SK-N-SH (cell line): ENCODE results near the gene ART5. TPM values are rescaled to one million over a fixed set of nuclear protein-coding genes. Genes with fewer than 3 reads are reported as not detected.

ENCODE experiments used
- CTCF ChIA-PET: fragments of 300-600, 350-600 bp; formaldehyde crosslinking; extraction: SDS; loops from one replicate; lab custom pipeline; 2021; lab: Yijun Ruan, JAX
- POLR2A ChIA-PET: fragments of 350-600 bp; sonication (Branson Sonifier 250); formaldehyde crosslinking; extraction: SDS; loops from one replicate; lab custom pipeline; 2020; ENCODE audit warnings: antibody characterized with exemption, inconsistent platforms; lab: Yijun Ruan, JAX
- DNase-seq: peaks from one replicate; pipeline ENCODE4 v3.0.0; 2012
- H2AFZ ChIP-seq: fragments of 200-600 bp; sonication (generic); 2 replicates; pipeline ENCODE4 v1.8.1; 2016; ENCODE audit warnings: antibody characterized with exemption, mild to moderate bottlenecking, low read depth
- H3F3A ChIP-seq: fragments of 200-600 bp; sonication (generic); replicated peaks from 2 replicates; pipeline ENCODE3; 2016; ENCODE audit warnings: antibody characterized with exemption, mild to moderate bottlenecking; ENCODE audit not compliant: insufficient read depth
- H3K27ac ChIP-seq, 2 experiments: fragments of 200-500 bp in 1 of 2; fragments of 200-600 bp in 1 of 2; sonication (Bioruptor generic) in 1 of 2; sonication (generic), shearing (Covaris generic) in 1 of 2; 2 replicates each; pipeline versions ENCODE4 v1.5.1 to v1.6.1; 2014 to 2016; ENCODE audit warnings: low read depth in 2 of 2, inconsistent platforms in 1 of 2, low read length in 1 of 2, mild to moderate bottlenecking in 1 of 2, mixed read lengths in 1 of 2
- H3K27me3 ChIP-seq: fragments of 200-600 bp; sonication (generic), shearing (Covaris generic); 2 replicates; pipeline ENCODE4 v1.6.1; 2016; ENCODE audit warnings: mixed run types; ENCODE audit not compliant: insufficient read depth
- H3K36me3 ChIP-seq, 2 experiments: fragments of 200-500 bp in 1 of 2; fragments of 200-600 bp in 1 of 2; sonication (Bioruptor generic) in 1 of 2; sonication (generic) in 1 of 2; replicated peaks in 1 of 2; 2 replicates each; pipeline versions ENCODE3 to v1.5.1; 2014 to 2016; ENCODE audit warnings: low read length in 1 of 2, mild to moderate bottlenecking in 1 of 2; ENCODE audit not compliant: insufficient read depth in 2 of 2, control insufficient read depth in 1 of 2
- H3K4me1 ChIP-seq, 2 experiments: fragments of 200-500 bp in 1 of 2; fragments of 200-600 bp in 1 of 2; sonication (Bioruptor generic) in 1 of 2; sonication (generic), shearing (Covaris generic) in 1 of 2; 2 replicates each; pipeline versions ENCODE4 v1.5.1 to v1.6.1; 2014 to 2016; ENCODE audit warnings: low read depth in 1 of 2, low read length in 1 of 2, mixed run types in 1 of 2; ENCODE audit not compliant: insufficient read depth in 2 of 2, control insufficient read depth in 1 of 2
- H3K4me2 ChIP-seq: fragments of 200-600 bp; sonication (generic), shearing (Covaris generic); 2 replicates; pipeline ENCODE4 v1.6.1; 2017; ENCODE audit warnings: mixed run types
- H3K4me3 ChIP-seq, 2 experiments: fragments of 200-500 bp in 1 of 2; fragments of 200-600 bp in 1 of 2; sonication (Bioruptor generic) in 1 of 2; sonication (generic), shearing (Covaris generic) in 1 of 2; 2 replicates each; pipeline versions ENCODE4 v1.5.1 to v1.8.1; 2014 to 2016; ENCODE audit warnings: low read depth in 2 of 2, inconsistent platforms in 1 of 2, low read length in 1 of 2, mild to moderate bottlenecking in 1 of 2, mixed read lengths in 1 of 2, moderate library complexity in 1 of 2
- H3K79me2 ChIP-seq: fragments of 200-600 bp; sonication (generic); 2 replicates; pipeline ENCODE4 v1.8.1; 2017; ENCODE audit warnings: mild to moderate bottlenecking; ENCODE audit not compliant: insufficient read depth
- H3K9ac ChIP-seq: fragments of 200-600 bp; sonication (generic); 2 replicates; pipeline ENCODE4 v1.6.1; 2017; ENCODE audit warnings: mixed run types
- H3K9me2 ChIP-seq: fragments of 200-600 bp; sonication (generic); 2 replicates; pipeline ENCODE4 v1.6.1; 2017; ENCODE audit warnings: mixed run types
- H3K9me3 ChIP-seq: fragments of 200-600 bp; sonication (generic); 2 replicates; pipeline ENCODE4 v1.6.1; 2017; ENCODE audit warnings: mixed run types, mild to moderate bottlenecking, moderate library complexity
- H4K20me1 ChIP-seq: fragments of 200-600 bp; sonication (generic); 2 replicates; pipeline ENCODE4 v1.6.1; 2017; ENCODE audit warnings: mild to moderate bottlenecking, mixed run types; ENCODE audit not compliant: insufficient read depth
- CHD2 ChIP-seq: fragments of 150-350 bp; IDR thresholded peaks from 2 replicates; pipeline ENCODE4 v1.6.1; 2018; ENCODE audit warnings: low read length; ENCODE audit not compliant: partially characterized antibody
- FOSL2 ChIP-seq: IDR thresholded peaks from 2 replicates; pipeline ENCODE4 v1.4.0; 2012; ENCODE audit warnings: low read depth, mild to moderate bottlenecking, moderate library complexity, borderline replicate concordance
- FOXJ3 ChIP-seq: sonication (generic); formaldehyde crosslinking; IDR thresholded peaks from 2 replicates; pipeline ENCODE4 v1.5.1; 2020; ENCODE audit warnings: mild to moderate bottlenecking, missing genetic modification reagents
- FOXM1 ChIP-seq: IDR thresholded peaks from 2 replicates; pipeline ENCODE4 v1.4.0; 2012; ENCODE audit warnings: low read depth, mild to moderate bottlenecking
- GABPA ChIP-seq: IDR thresholded peaks from 2 replicates; pipeline ENCODE4 v1.4.0; 2012; ENCODE audit warnings: low read depth, mild to moderate bottlenecking
- JUND ChIP-seq: IDR thresholded peaks from 2 replicates; pipeline ENCODE4 v1.4.0; 2012
- NFIC ChIP-seq: IDR thresholded peaks from 2 replicates; pipeline ENCODE4 v1.4.0; 2012; ENCODE audit warnings: borderline replicate concordance
- NRF1 ChIP-seq: IDR thresholded peaks from 2 replicates; pipeline ENCODE4 v1.6.1; 2012; ENCODE audit warnings: low read depth, mild to moderate bottlenecking, low read length
- RCOR1 ChIP-seq: fragments of 150-350 bp; IDR thresholded peaks from 2 replicates; pipeline ENCODE4 v1.6.1; 2017; ENCODE audit warnings: antibody characterized with exemption, low read length
- RFX5 ChIP-seq: IDR thresholded peaks from 2 replicates; pipeline ENCODE4 v1.6.1; 2012; ENCODE audit warnings: mild to moderate bottlenecking, improper control_type of control experiment, low read length
- SIN3A ChIP-seq: IDR thresholded peaks from 2 replicates; pipeline ENCODE4 v1.6.1; 2012; ENCODE audit warnings: low read depth, mild to moderate bottlenecking, low read length, moderate library complexity, borderline replicate concordance
- SMC3 ChIP-seq: IDR thresholded peaks from 2 replicates; pipeline ENCODE4 v1.6.1; 2012; ENCODE audit warnings: low read depth, low read length, improper control_type of control experiment
- TAF1 ChIP-seq: IDR thresholded peaks from 2 replicates; pipeline ENCODE4 v1.6.1; 2012; ENCODE audit warnings: low read depth, mild to moderate bottlenecking, low read length, moderate library complexity, borderline replicate concordance
- TEAD4 ChIP-seq: IDR thresholded peaks from 2 replicates; pipeline ENCODE4 v1.4.0; 2012; ENCODE audit warnings: mild to moderate bottlenecking, borderline replicate concordance; ENCODE audit not compliant: insufficient read depth
- WGBS: methylation state at CpG from one replicate; pipeline ENCODE4 v1.1.6; 2017; ENCODE audit warnings: low lambda C conversion rate; 5-methylcytosine and 5-hydroxymethylcytosine counted together
- polyA plus RNA-seq, 3 experiments: library from polyadenylated mRNA; depleted of rRNA; stranded (reverse); fragments of >200 nt; gene quantifications; 2 replicates each; pipeline ENCODE4 v1.2.3, GENCODE V29; 2012
- TF ChIP-seq, protein P1 (sequence below): IDR thresholded peaks from 2 replicates; pipeline ENCODE4; 2012
- TF ChIP-seq, protein P2 (sequence below): fragments of 200-600 bp; sonication (generic); IDR thresholded peaks from 2 replicates; pipeline ENCODE4 v1.6.1; 2017; ENCODE audit warnings: antibody characterized with exemption, mild to moderate bottlenecking, moderate library complexity
- TF ChIP-seq, protein P3 (sequence below): IDR thresholded peaks from 2 replicates; pipeline ENCODE4 v1.4.0; 2012; ENCODE audit warnings: low read depth, borderline replicate concordance
- TF ChIP-seq, protein P4 (sequence below): fragments of 150-350 bp; IDR thresholded peaks from 2 replicates; pipeline ENCODE4 v1.6.1; 2016; ENCODE audit warnings: mild to moderate bottlenecking, low read depth, low read length
- TF ChIP-seq, protein P5 (sequence below): IDR thresholded peaks from 2 replicates; pipeline ENCODE4 v1.6.1; 2012; ENCODE audit warnings: mild to moderate bottlenecking, low read depth, low read length, moderate library complexity

ART5 gene
- polyA plus RNA-seq, 1 of the 3 experiments (the other 2 are of a cell fraction) = 0.59 TPM

DNA sequence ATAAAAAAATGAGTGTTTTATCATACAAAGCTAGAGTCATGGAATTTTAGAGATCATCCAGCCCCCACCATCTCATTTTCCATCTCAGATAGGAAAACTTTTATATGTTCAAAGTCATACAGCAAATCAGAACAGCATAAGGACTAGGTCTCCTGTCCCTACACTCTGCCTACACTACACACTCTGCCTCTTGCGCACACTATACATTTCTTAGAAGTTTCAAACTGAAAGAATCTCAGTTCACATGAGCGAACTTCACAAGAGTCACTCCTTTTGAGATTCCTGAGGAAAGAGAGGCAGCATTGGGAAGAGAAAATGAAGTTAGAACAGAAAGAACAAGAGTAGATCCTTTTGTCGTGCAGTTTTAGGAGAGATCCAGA lies 36.5 kb downstream of the ART5 start:
- no peaks in the 10 kb centered on the region for H3K9me2 ChIP-seq
- no peak for TF ChIP-seq RFX5
- no peak for TF ChIP-seq TAF1
- no peak for TF ChIP-seq NFIC
- TF ChIP-seq SMC3 = no peak
- TF ChIP-seq, protein P1, sequence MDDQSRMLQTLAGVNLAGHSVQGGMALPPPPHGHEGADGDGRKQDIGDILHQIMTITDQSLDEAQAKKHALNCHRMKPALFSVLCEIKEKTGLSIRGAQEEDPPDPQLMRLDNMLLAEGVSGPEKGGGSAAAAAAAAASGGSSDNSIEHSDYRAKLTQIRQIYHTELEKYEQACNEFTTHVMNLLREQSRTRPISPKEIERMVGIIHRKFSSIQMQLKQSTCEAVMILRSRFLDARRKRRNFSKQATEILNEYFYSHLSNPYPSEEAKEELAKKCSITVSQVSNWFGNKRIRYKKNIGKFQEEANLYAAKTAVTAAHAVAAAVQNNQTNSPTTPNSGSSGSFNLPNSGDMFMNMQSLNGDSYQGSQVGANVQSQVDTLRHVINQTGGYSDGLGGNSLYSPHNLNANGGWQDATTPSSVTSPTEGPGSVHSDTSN = no peak
- TF ChIP-seq NRF1 = no peak
- TF ChIP-seq FOXJ3 (CRISPR knock-in tag) = no peak
- TF ChIP-seq, all 33 proteins: peak for 0
- ChIA-PET CTCF (interaction anchor here (1.2 kb wide), 1 partner anchor 9 kb away, joined by 3 read pairs; no protein-coding TSS in a partner anchor), POLR2A (no interaction called here)
- no peak overlapping the region for H3K27ac ChIP-seq
- H3K36me3 ChIP-seq = no peaks in the 10 kb centered on the region
- no peaks in the 10 kb centered on the region for H3K4me1 ChIP-seq
- H3K27me3 ChIP-seq = no peaks in the 10 kb centered on the region
- H3K4me3 ChIP-seq = no peak overlapping the region
- no peak overlapping the region for H2AFZ ChIP-seq
- H3K9ac ChIP-seq = no peak overlapping the region
- no peaks in the 10 kb centered on the region for H4K20me1 ChIP-seq
- H3K4me2 ChIP-seq = no peak overlapping the region
- DNase-seq = no peak
- 75% methylated on average over 3 of the region's 3 CpGs for WGBS
- no peaks in the 10 kb centered on the region for H3K79me2 ChIP-seq
- H3K9me3 ChIP-seq = no peaks in the 10 kb centered on the region
- no peaks in the 10 kb centered on the region for H3F3A ChIP-seq

DNA sequence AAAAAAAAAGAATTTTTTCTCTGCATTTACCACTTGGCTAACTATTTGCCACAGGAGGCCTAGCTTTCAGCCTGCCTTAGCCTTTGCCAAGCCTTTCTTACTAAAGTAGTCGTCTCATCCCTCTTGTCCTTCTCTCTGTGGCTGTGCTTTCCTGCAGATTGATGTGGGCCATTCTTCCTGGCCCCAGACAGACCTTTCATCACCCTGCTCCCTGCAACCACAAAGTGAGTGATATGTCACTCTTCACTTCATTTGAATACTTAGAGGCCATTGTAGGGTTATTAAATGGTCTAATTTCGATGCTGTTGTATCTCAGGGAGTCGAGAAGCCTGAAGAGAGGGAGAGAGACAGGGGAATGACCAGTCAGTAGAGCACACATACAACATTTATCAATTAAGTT lies 37.6 kb downstream of the ART5 start:
- Histone ChIP-seq H2AFZ (no peak overlapping the region), H3K27ac (no peak overlapping the region), H3K27me3 (no peaks in the 10 kb centered on the region), H3F3A (no peaks in the 10 kb centered on the region), H3K9ac (no peak overlapping the region), H3K4me1 (no peaks in the 10 kb centered on the region), H3K36me3 (no peaks in the 10 kb centered on the region), H3K9me2 (no peaks in the 10 kb centered on the region), H3K4me3 (no peak overlapping the region), H3K79me2 (no peaks in the 10 kb centered on the region), H3K9me3 (no peaks in the 10 kb centered on the region), H3K4me2 (no peak overlapping the region)
- WGBS = 16% methylated on average over 3 of the region's 3 CpGs
- CTCF ChIA-PET = interaction anchor here (1.2 kb wide), 1 partner anchor 10 kb away, joined by 3 read pairs; no protein-coding TSS in a partner anchor
- POLR2A ChIA-PET = no interaction called here
- TF ChIP-seq NRF1 (no peak), TAF1 (no peak), FOSL2 (no peak), GABPA (no peak), TEAD4 (no peak), JUND (no peak), RFX5 (no peak), FOXM1 (no peak), RCOR1 (no peak), CHD2 (no peak), SIN3A (no peak)
- TF ChIP-seq, protein P2, sequence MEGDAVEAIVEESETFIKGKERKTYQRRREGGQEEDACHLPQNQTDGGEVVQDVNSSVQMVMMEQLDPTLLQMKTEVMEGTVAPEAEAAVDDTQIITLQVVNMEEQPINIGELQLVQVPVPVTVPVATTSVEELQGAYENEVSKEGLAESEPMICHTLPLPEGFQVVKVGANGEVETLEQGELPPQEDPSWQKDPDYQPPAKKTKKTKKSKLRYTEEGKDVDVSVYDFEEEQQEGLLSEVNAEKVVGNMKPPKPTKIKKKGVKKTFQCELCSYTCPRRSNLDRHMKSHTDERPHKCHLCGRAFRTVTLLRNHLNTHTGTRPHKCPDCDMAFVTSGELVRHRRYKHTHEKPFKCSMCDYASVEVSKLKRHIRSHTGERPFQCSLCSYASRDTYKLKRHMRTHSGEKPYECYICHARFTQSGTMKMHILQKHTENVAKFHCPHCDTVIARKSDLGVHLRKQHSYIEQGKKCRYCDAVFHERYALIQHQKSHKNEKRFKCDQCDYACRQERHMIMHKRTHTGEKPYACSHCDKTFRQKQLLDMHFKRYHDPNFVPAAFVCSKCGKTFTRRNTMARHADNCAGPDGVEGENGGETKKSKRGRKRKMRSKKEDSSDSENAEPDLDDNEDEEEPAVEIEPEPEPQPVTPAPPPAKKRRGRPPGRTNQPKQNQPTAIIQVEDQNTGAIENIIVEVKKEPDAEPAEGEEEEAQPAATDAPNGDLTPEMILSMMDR = no peak
- TF ChIP-seq, protein P3, sequence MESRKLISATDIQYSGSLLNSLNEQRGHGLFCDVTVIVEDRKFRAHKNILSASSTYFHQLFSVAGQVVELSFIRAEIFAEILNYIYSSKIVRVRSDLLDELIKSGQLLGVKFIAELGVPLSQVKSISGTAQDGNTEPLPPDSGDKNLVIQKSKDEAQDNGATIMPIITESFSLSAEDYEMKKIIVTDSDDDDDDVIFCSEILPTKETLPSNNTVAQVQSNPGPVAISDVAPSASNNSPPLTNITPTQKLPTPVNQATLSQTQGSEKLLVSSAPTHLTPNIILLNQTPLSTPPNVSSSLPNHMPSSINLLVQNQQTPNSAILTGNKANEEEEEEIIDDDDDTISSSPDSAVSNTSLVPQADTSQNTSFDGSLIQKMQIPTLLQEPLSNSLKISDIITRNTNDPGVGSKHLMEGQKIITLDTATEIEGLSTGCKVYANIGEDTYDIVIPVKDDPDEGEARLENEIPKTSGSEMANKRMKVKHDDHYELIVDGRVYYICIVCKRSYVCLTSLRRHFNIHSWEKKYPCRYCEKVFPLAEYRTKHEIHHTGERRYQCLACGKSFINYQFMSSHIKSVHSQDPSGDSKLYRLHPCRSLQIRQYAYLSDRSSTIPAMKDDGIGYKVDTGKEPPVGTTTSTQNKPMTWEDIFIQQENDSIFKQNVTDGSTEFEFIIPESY = no peak
- TF ChIP-seq, protein P4, sequence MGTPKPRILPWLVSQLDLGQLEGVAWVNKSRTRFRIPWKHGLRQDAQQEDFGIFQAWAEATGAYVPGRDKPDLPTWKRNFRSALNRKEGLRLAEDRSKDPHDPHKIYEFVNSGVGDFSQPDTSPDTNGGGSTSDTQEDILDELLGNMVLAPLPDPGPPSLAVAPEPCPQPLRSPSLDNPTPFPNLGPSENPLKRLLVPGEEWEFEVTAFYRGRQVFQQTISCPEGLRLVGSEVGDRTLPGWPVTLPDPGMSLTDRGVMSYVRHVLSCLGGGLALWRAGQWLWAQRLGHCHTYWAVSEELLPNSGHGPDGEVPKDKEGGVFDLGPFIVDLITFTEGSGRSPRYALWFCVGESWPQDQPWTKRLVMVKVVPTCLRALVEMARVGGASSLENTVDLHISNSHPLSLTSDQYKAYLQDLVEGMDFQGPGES = no peak
- TF ChIP-seq, protein P5, sequence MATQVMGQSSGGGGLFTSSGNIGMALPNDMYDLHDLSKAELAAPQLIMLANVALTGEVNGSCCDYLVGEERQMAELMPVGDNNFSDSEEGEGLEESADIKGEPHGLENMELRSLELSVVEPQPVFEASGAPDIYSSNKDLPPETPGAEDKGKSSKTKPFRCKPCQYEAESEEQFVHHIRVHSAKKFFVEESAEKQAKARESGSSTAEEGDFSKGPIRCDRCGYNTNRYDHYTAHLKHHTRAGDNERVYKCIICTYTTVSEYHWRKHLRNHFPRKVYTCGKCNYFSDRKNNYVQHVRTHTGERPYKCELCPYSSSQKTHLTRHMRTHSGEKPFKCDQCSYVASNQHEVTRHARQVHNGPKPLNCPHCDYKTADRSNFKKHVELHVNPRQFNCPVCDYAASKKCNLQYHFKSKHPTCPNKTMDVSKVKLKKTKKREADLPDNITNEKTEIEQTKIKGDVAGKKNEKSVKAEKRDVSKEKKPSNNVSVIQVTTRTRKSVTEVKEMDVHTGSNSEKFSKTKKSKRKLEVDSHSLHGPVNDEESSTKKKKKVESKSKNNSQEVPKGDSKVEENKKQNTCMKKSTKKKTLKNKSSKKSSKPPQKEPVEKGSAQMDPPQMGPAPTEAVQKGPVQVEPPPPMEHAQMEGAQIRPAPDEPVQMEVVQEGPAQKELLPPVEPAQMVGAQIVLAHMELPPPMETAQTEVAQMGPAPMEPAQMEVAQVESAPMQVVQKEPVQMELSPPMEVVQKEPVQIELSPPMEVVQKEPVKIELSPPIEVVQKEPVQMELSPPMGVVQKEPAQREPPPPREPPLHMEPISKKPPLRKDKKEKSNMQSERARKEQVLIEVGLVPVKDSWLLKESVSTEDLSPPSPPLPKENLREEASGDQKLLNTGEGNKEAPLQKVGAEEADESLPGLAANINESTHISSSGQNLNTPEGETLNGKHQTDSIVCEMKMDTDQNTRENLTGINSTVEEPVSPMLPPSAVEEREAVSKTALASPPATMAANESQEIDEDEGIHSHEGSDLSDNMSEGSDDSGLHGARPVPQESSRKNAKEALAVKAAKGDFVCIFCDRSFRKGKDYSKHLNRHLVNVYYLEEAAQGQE = no peak
- TF ChIP-seq, all 33 proteins: peak for 0
- DNase-seq = no peak
- H4K20me1 ChIP-seq = no peaks in the 10 kb centered on the region
